GM20000 (cell line): ENCODE results near the gene ALDH3A1.

Experiments
- DNase-seq: peaks from one replicate; pipeline ENCODE4 v3.0.0; 2012; ENCODE audit warnings: low spot score
- CTCF ChIP-seq: IDR thresholded peaks from 2 replicates; pipeline ENCODE4 v1.5.1; 2012; ENCODE audit warnings: mild to moderate bottlenecking, control low read depth; ENCODE audit errors: extremely low read depth, missing control alignments

ALDH3A1 gene

GRCh38 chr17:19744492-19744891 is 3.6 kb downstream of the ALDH3A1 start:
- DNase-seq, result no peak
- TF ChIP-seq CTCF, result no peak

- no peak for TF ChIP-seq CTCF
- no peak for DNase-seq
Measured at GRCh38 chr17:19743101-19744100, 4.7 kb downstream of the ALDH3A1 start.

- no peak for TF ChIP-seq CTCF
Measured at GRCh38 chr17:19742495-19742894, 5.6 kb downstream of the ALDH3A1 start.

GRCh38 chr17:19741832-19742457 is 6.2 kb downstream of the ALDH3A1 start:
- no peak for DNase-seq
- TF ChIP-seq CTCF, result no peak

More at GRCh38 chr17:19742495-19742894, 5.6 kb downstream of the ALDH3A1 start:
- no peak for DNase-seq

- DNase-seq, result no peak
- TF ChIP-seq CTCF, result no peak
Measured at GRCh38 chr17:19740933-19741332, 7.2 kb downstream of the ALDH3A1 start.

- no peak for TF ChIP-seq CTCF
- DNase-seq, result no peak
Measured at GRCh38 chr17:19739241-19740201, 8.6 kb downstream of the ALDH3A1 start.
